ENCODE data around the gene CCDC92B.
"Not testable (repeated sequence)": the region's sequence is repeated elsewhere in the genome, so short reads cannot be mapped to it uniquely, and the experiment has no call there.

The CCDC92B gene

DNA sequence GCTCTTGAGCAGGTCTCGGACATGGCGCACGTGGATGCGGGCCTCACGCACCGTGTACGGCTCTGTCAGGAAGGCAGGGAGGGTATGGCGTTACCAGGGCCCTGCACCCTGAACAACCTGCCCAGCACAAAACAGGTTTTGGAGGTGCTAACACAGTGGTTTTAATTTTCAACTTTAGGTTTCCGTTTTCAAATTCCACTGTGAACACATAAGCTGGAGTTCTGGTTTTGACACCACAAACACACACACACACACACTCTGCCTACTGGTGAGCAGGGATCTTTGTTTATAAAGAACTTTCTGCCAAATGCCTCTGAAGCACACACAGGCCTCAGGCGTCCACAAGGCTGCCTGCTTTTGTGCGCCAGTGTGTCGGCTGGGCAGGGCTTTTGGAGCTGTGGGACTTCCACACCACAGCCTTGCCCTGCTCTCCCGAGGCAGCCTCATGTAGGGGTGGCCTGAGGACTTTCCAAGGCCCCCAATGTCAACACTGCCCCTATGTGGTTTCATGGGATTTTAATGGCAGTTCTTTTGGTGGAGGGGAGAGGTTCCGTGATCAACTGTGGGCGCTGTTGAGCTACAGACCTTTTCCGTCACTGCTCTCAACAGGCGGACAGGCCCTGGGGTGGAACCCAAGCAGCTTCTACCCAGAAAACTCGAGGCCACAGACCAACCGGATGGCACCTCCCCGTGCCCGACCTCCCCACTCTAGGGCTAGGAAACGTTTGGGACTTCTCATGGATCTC lies 47.3 kb downstream of the CCDC92B start:
- no peak for DNase-seq

DNA sequence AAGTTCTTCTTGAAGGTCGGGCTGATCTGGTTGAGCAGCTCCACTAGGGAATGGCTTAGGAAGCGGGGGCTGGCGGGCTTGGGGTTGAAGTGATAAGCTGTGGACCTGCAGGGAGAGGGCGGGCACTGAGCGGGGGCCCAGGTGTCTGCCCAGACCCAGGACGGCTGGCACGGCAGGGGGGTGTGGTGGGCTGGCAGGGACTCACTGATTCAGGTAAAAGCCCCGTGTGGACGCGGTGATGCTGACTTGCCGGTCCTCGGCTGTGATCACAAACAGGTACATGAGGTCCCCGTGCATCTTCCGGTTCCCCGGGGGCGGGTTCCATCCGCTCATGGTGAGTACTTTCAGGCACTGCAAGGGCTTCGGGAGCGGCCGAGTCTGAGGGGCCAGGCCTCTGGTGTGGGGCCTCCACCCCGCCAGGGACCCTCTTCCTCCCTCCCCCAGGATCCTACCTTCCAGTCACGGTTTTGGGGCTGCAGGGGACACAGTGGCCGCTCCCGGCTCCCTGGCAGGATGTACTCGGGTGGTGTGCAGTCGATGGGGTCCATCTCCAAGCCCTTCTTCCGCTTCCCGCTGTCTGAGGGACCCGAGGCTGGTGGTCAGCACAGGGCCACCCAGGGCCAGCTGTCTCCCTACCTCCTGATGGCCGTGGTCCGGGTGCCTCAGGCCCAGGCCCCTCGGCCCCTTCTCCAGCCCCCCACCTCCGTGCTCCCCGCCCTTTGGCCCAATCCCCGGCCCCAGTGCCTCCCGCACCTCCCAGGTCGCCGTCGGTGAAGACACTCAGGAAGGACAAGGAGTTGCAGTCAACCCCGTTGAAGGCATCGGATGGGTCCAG lies 48.1 kb downstream of the CCDC92B start:
- no peak for DNase-seq

DNA sequence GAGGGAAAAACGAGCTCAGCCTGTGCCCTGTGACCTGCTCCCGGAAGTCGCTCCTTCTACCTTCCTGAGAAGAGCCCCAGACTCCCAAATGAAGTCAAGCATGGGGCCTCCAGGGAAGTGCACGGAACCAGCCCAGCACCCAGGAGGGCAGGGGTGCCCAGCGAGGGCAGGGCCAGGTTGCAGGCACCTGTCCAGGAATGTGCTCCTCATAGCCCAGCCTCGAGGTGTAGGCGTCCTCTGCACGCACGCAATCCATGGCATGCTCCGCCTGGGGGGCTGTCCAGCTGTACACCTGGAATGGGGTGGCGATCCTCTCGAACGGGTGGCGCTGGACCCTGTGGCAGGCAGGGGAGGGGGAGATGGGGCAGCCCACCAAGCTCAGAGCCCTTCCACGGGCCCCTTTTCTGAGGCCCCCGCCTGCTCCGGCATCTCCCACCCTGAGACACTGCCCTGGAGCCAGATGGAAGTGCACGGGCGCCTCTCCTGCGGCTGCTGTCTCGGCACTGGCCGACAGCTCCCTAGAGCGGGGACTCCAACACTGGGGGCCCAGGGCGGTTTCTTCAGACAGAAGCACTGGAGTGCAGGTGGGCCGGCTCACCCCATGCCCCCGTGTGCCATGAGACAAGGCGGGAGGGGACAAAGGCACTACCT lies 48.8 kb downstream of the CCDC92B start:
- no peak for DNase-seq

DNA sequence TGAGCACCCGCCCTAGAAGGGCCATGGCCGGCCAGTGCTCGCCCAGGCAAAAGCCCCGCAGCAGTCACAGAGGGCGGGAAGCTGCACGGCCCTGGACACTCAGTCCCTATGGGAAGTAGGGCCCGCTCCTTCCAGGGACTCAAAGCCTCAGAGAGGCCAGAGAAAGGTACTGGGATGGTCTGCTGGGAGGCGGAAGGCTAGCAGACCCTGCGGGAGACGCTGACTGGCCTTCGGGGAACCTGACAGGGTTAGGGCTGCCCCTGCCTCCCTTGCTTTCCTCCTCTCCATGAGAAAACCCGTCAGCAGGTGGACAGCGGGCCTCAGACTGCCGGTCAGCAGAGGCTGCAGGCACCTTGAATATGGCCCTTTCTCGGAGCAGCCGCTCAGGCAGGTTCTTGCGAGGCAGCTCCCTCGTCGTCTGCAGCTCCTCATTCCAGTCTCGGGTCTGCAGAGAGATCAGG lies 49.4 kb downstream of the CCDC92B start:
- no peak for DNase-seq

DNA sequence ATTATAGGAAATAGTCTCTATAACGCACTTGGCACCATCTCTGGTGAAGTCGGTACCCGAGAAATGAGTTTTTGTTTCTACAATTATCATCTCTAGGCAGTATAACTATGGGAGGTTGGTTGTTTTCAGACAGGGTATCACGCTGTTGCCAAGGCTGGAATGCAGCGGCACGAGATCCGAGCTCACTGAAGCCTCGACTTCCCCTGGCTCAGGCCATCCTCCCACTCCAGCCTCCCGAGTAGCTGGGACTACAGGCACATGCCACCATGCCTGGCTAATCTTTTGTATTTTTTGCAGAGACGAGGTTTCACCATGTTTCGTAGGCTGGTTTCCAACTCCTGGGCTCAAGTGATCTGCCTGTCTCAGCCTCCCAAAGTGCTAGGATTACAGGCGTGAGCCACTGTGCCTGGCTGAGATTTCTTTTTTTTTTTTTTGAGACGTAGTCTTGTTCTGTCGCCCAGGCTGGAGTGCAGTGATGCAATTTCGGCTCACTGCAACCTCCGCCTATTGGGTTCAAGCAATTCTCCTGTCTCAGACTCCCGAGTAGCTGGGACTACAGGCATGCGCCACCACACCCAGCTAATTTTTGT lies 50.1 kb downstream of the CCDC92B start:
- not testable (repeated sequence) for DNase-seq

DNA sequence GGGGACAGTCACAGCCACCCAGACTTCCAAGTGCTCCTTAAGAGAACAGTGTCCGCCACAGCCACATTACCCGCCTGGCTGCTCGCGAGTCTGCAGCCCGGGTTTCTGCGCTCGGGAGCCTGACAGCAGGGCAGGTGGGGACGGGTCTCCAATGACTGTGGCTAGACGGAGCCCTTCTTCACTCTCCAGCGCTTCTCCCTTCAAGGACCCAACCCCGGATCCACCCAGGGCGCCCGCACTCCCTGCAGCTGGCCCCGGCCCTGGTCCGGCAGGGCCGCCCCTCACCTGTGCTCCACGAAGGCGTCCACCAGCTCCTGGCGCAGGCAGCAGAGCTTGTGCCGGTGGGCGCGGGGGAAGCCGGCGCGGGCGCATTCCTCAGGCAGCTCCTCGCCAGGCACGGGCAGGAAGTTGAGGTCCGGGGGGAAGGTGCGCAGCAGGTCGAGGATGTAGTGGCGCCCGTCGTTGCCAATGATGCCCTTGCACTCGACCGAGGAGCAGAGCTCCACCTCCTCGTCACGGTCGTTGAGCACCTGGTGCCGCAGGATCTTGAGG lies 51.8 kb downstream of the CCDC92B start:
- DNase-seq: no peak

DNA sequence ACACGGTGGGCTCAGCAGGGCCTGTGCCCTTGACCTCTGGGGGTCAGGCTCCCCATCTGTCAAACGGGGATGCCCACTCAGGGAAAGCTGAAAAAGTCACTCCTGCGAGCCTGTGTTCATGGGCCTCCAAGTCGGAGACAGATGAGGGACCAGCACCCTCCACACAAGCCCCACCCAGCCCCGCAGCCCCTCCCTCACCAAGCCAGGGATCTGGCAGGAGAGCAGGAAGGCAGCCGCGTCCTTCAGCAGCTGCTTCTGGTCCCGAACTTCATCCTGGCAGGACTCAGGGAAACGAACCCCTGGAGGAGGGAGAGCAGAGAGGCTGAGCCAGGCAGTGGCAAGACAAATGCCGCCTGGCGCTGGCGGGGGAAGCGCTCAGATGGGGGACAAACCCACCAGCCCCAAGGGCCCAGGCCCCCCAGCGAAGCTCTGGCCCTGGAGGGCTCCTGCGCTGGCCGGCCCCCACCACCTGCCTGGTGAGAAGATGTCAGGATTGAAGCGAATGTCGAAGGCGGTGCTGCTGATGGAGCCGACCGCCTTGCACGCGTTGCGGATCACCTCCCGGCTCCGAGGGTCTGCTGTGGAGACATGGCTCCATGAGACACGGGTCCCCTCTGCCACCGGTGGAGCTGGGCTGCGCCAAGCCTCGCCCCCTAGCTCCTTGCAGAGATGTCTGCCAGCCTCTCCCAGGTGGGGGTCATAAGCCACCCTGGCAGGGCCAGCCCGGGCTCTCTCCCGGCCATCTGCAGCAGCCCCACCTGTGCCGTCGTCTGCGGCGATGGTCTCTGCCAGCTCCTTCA lies 53.3 kb downstream of the CCDC92B start:
- DNase-seq: no peak

DNA sequence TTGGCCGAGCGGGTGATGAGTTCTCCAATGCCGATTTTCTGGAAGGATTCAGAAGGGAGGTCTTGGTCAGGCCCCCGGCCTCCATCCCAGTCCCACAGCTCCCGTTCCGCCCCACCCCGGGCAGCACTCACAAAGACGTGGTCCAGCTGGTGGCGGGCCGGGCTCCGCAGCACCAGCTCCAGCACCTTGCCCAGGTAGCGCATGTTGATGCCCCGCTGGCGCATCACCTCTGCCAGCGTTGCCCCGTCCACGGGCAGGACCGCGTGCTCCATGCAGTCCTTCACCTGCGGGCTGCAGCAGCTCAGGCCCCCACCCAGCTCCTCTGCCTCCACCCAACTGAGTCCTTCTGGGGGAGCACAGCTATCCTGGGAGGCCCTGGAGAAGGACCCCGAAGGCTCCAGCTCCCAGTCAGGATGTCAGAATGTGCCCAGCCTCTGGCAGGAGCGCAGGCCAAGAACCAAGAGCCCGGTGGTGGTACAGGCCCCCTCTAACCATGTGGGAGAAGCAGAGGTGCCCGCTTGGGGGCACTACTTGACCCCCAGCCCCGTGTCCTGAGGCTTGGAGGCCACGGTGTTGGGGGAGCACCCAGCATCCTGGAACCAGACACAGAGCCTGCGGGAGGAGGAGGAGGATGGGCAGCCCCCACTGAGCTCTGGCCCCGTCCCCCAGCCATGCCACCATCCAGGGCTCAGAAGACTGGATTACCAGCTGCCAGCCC lies 54.0 kb downstream of the CCDC92B start:
- DNase-seq: no peak

DNA sequence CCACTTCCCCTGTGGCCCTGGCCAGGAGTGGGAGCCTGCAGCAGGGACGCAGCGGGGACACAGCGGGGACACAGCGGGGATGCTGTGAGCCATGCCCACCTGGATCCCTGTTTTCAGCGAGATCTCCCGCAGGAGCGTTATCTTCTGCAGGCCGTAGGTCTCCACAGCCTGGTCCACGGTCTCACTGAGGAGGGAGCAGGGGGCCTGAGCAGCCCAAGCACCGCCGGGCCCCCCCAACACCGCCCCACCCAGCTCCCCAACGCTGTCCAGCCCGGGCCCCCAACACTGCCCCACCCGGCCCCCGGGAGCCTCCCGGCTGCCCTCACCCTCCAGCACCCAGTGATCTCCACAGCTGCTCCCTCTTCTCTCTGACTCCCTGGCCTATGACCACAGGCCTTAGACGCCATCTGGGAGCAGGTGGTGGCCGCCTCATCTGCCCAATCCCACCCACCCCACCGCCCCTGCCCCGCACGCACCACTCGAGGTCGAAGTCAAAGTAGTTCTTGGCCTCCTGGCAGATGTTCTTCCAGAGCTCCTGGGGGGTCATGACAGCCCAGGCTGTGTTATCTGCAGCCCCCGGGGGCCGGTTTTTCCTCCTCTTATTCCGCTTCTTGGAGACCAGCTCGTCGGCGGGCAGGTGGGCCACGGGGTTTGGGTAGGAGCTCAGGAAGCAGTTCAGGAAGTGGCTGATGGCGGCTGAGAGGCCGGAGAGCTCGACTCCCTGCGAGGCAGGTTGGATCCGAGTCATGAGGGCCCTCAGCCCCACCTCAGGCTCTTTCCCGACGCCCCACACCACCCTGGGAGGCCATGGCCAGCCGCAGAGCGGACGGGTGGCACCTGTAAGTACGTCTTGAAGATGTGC lies 54.8 kb downstream of the CCDC92B start:
- DNase-seq: no peak

DNA sequence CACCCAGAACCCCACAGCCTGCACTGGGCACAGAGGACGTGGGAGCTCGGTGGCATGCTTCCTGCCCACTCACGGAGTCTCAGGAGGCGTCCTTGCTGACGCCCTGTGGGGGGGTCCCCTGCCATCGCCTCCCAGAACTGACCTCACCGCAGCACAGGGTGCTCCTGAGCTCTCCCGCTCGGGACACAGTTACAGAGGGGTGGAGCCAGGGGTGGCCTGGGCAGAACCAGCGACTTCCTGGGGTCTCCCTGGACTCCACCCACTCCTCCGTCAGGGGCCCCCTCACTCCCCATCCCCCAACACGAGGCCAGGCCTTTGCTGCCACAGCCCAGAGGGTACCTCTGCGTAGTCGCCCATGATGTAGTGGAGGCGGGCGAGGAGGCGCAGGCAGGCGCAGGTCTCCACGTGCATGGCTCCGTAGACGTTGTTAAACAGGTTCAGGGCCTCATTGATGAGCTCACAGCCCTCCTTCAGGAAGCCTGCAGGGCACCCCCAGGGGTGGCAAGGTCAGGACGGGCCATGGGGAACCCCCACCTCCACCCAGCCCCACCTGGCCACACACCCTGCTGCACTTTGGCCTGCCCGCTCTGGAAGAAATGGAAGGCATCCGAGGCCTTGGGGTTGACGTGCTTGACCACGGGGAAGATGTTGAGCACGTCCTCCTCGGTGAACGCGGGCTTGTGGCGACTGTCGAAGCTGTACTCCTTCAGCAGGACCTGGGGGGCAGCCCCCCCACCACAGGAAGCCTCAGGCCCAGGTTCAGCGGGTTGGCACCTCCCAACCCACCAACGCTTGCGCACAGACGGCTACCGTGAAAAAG lies 55.7 kb downstream of the CCDC92B start:
- no peak for DNase-seq

DNA sequence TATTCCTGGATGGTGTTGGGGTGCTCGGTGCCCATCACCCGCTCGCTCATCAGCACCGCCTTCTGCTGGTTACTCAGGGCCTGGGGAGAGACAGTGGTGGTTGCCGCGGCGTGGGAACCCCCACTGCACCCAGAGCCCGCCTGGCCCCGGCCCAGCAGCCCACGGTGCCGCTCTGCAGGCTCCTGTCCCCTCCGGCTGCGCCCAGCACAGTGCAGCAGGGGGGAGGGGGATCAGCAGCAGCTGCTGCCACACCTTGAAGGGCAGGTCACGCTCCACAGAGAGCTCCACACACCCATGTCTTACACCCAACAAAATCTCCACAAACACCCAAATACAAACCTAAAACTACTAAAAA lies 56.7 kb downstream of the CCDC92B start:
- no peak for DNase-seq

DNA sequence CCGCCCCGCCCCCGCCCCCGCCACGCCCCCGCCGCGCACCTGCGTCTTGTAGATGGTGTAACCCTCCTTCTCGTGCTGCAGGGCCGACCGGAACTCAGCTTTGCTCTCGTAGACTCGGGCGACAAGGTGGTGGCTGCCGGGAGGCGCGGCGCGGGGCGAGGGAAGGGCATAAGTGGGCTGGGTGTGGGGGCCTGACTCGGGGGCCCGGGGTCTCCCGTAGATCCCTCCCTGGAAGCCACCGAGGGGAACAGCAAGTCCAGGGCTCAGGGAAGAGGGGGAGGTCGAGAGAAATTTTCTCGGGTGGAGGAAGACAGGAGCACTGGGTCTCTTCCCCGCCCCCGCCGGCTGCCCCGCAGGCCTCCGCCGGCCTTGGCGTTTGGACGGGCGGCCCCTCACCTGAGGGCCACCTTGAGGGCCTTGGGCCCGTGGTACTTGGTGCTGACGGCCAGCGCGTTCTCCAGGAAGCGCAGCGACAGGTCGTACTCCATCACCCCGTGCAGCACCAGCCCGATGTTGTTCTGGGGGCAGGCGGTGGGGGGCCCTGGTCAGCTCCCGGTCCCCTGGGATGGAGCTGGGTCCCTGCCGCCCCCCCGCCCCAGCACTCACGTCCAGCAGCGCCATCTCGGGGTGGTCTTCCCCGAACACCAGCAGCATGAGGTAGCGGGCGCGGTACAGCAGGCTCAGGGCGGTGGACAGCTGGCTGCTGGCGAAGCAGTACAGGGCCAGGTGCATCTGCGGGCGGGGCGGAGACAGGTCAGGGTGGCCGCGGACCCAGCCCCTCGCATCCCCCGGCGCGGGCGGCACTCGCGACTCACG lies 57.3 kb downstream of the CCDC92B start:
- DNase-seq: no peak

DNA sequence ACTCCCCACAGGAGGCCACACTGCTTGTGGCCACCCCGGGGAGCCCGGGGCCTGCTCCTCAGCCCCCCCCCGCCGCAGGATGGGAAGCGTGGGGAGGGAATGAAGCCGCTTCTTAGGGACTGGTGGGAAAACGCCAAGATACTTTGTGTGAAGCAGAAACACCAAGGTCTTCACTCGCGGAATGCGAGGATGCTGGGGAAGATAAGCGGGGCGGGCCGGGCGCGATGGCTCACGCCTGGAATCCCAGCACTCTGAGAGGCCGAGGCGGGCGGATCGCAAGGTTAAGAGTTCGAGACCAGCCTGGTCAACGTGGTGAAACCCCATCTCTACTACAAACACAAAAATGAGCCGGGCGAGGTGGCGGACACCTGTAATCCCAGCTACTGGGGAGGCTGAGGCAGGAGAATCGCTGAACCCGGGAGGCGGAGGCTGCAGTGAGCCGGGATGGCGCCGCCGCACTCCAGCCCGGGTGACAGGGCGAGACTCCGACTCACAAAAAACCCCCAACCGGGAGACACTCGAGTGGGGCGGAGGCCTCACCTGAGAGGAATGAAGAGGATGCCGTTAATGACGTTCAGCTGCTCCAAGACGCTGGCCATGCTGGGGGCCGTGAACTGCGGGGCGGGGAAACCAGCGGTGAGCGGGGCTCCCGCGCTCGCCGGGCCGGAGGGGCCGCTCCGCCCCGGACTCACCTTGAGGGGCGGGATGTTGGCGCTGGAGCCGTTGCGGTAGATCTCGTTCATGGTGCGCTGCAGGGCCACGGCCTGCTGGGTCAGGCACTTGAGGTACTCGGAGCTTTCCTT lies 58.2 kb downstream of the CCDC92B start:
- no peak for DNase-seq

DNA sequence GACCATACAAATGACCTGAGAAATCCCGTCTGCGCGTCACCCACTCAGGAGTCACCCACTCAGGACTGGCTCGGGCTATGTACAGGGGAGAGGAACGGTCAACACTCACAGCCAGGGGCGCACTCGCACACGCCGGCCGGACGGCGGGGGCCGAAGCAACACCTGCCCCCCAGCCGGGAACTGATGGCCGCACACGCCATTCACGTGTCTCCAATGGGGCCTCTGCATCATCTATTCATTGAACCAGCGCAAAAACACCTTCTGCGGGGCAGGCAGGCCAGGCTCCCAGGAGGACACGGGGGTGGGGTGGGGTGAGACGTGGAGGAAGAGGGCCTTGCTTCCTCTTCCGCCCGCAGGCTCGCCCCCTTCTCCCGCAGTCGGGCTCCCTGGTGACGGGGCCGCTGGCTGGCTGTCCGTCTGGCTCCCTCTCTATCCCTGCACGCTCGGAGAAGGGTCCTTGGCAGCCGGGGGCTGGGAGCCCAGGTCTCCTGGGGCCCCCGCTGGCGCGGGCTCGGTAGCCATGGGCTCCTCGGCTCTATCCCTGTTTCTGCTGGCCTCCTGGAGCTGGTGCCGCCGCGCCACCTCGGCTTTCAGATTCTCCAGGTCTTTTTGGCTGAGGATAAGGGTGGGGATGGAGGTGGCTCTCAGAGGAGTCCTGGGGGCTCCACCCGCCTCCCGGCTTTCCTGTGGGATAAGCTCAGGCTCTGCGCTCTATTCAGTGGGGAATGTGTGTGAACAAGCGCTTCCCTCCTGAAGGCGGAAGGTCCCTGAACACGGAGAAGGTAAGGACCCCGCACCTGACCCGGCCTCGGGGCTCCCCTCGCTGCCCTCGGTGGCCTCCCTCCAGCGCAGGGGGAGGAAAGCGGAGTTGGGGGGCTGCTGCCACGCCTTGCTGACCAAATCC lies 59.0 kb downstream of the CCDC92B start:
- DNase-seq: no peak

DNA sequence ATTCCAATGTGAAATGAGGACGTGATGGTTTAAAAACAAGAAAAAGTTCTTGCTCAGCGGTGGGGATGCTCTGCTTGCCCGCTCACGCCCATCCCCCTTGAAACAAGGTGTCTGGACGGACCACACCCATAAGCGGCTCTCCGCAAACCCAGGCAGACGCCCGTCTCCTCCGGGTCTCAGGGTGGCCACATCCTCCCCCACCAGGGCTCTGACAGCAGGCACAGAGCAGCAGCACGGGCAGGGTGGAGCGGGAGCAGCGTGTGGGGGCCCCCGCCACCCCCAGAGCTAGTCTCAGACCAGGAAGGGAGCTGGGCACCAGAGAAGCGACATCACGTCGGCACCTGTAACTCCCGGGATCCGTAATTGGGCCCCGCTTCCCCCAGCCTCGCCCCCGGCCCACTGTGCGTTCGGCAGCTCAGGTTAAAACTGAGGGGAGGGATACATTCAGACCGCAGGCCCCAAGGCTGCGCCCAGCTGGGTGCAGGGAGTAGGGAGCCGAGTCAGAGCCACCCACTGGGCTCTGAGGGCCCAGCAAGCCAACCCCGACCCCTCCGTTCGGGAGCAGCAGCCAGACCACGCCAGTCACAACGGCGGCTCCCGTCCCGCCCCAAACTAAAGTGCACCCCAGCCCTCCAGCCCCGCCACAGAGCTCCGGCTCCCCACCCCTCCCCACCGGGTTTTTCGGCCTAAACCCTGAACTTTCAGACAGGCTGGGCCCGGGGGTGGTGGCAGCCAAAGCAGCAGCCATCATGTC lies 59.9 kb downstream of the CCDC92B start:
- peak; percentile 46 for DNase-seq
